GM12872 (cell line): ENCODE results near the gene GFER.

Experiments used
- TF ChIP-seq, protein P1 (sequence below): IDR thresholded peaks from 3 replicates; pipeline ENCODE4 v1.5.1; 2011; ENCODE audit warnings: low read depth, mild to moderate bottlenecking, low read length, moderate library complexity; ENCODE audit not compliant: insufficient read depth

Gene GFER

DNA sequence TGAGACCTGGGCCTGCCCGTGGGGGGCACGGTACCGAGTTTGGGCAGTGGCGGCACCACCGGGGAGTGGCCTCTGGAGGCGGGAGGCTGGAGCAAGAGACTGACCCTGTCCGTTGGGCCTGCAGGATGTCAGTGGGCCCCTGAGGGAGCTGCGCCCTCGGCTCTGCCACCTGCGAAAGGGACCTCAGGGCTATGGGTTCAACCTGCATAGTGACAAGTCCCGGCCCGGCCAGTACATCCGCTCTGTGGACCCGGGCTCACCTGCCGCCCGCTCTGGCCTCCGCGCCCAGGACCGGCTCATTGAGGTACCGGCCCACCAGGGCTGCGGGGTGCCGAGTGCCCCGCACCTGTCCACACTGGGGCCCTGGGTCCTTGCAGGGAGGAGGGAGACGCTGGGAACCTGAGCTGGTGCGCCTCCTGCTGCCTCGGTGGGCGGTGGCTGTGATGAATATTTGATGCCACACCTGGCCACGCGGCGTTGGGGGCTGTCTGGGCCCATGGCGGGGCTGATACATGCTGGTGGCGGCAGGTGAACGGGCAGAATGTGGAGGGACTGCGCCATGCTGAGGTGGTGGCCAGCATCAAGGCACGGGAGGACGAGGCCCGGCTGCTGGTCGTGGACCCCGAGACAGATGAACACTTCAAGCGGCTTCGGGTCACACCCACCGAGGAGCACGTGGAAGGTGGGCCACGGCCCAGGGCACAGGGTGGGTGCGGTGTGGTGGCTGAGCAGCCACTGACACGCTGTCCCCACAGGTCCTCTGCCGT is 52.4 kb downstream of the GFER start:
- TF ChIP-seq, protein P1, sequence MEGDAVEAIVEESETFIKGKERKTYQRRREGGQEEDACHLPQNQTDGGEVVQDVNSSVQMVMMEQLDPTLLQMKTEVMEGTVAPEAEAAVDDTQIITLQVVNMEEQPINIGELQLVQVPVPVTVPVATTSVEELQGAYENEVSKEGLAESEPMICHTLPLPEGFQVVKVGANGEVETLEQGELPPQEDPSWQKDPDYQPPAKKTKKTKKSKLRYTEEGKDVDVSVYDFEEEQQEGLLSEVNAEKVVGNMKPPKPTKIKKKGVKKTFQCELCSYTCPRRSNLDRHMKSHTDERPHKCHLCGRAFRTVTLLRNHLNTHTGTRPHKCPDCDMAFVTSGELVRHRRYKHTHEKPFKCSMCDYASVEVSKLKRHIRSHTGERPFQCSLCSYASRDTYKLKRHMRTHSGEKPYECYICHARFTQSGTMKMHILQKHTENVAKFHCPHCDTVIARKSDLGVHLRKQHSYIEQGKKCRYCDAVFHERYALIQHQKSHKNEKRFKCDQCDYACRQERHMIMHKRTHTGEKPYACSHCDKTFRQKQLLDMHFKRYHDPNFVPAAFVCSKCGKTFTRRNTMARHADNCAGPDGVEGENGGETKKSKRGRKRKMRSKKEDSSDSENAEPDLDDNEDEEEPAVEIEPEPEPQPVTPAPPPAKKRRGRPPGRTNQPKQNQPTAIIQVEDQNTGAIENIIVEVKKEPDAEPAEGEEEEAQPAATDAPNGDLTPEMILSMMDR: no peak

DNA sequence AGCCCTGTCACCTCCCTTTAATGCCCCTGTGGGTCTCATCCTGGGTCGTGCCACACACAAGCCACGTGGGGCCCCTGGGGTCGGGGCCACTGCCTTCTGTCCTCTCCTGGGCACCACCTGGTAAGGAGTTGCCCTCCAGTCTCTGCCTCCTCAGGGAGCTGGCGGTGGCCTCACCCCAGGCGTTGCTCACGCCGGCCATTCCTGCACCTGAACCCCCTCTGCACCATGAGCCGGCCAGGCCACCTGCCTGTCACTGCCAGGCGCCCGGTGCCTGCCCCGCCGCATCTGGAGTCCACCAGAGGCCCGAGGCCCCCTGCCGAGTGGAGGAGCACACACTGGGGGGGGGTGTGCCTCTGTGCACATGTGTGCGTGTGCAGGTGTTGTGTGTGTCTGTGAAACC is 53.1 kb downstream of the GFER start:
- TF ChIP-seq, protein P1: no peak
